ENCODE measurements around the gene PLXDC2. TPM values are rescaled to one million over a fixed set of nuclear protein-coding genes. Genes with fewer than 3 reads are reported as not detected.

Gene PLXDC2
- polyA plus RNA-seq, 1 of the 3 experiments (the other 2 are of a cell fraction), result 2.5 TPM

DNA sequence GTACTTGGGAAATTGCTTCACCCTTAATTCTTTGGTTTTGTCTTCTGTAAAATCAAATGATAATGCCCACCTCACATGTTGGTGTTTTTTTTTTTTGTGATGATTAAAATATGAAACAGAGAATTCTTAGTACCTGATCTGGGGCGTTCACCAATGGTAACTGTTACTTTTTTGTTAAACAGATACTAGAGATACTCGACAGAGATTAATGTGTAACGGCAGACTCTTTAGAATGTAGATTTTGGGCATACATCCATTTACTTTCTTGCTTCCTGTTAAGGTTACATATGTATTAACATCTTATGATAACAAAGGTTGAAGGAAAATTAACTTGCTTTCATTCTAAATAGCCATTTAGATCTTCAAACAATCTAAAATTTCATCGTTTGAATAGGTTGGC is 23.3 kb downstream of the PLXDC2 start:
- ChIA-PET POLR2A (no interaction called here), CTCF (no interaction called here)
- Histone ChIP-seq H3K4me3 (ENCODE audit: low read depth in 2 of 2, low read length in 1 of 2) (no peak overlapping the region), H4K20me1 (ENCODE audit: insufficient read depth) (no peaks in the 10 kb centered on the region), H3K36me3 (replicated peaks in 1 of 2; ENCODE audit: control insufficient read depth in 1 of 2, insufficient read depth in 2 of 2, low read length in 1 of 2) (no peaks in the 10 kb centered on the region), H3K27ac (ENCODE audit: low read depth in 2 of 2, low read length in 1 of 2) (no peak overlapping the region), H3K4me1 (ENCODE audit: control insufficient read depth in 1 of 2, insufficient read depth in 2 of 2, low read depth in 1 of 2, low read length in 1 of 2) (peaks cover 3 to 5% of the 10 kb centered on the region in 2 experiments; a peak in 2 of 4 replicates), H3K4me2 (no peak overlapping the region), H2AFZ (ENCODE audit: low read depth) (no peak overlapping the region), H3K27me3 (ENCODE audit: insufficient read depth) (no peaks in the 10 kb centered on the region), H3F3A (replicated peaks; ENCODE audit: insufficient read depth) (no peaks in the 10 kb centered on the region), H3K9ac (no peak overlapping the region), H3K9me3 (no peaks in the 10 kb centered on the region), H3K9me2 (no peaks in the 10 kb centered on the region), H3K79me2 (ENCODE audit: insufficient read depth) (no peaks in the 10 kb centered on the region)
- no peak for DNase-seq
- TF ChIP-seq, protein P1, sequence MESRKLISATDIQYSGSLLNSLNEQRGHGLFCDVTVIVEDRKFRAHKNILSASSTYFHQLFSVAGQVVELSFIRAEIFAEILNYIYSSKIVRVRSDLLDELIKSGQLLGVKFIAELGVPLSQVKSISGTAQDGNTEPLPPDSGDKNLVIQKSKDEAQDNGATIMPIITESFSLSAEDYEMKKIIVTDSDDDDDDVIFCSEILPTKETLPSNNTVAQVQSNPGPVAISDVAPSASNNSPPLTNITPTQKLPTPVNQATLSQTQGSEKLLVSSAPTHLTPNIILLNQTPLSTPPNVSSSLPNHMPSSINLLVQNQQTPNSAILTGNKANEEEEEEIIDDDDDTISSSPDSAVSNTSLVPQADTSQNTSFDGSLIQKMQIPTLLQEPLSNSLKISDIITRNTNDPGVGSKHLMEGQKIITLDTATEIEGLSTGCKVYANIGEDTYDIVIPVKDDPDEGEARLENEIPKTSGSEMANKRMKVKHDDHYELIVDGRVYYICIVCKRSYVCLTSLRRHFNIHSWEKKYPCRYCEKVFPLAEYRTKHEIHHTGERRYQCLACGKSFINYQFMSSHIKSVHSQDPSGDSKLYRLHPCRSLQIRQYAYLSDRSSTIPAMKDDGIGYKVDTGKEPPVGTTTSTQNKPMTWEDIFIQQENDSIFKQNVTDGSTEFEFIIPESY (IDR thresholded peaks at IDR 0.05; ENCODE audit: borderline replicate concordance, low read depth), result no peak
- no peak for TF ChIP-seq TEAD4 (IDR thresholded peaks at IDR 0.05; ENCODE audit: borderline replicate concordance, insufficient read depth)
- TF ChIP-seq, protein P2, sequence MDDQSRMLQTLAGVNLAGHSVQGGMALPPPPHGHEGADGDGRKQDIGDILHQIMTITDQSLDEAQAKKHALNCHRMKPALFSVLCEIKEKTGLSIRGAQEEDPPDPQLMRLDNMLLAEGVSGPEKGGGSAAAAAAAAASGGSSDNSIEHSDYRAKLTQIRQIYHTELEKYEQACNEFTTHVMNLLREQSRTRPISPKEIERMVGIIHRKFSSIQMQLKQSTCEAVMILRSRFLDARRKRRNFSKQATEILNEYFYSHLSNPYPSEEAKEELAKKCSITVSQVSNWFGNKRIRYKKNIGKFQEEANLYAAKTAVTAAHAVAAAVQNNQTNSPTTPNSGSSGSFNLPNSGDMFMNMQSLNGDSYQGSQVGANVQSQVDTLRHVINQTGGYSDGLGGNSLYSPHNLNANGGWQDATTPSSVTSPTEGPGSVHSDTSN (IDR thresholded peaks at IDR 0.05), result no peak
- TF ChIP-seq GATA2 (CRISPR knock-in tag; IDR thresholded peaks at IDR 0.05), result no peak
- TF ChIP-seq POLR2AphosphoS5 (IDR thresholded peaks at IDR 0.05; ENCODE audit: low read depth, low read length), result no peak
- 65% methylated on average over 4 of the region's 4 CpGs for WGBS (ENCODE audit: low lambda C conversion rate)

DNA sequence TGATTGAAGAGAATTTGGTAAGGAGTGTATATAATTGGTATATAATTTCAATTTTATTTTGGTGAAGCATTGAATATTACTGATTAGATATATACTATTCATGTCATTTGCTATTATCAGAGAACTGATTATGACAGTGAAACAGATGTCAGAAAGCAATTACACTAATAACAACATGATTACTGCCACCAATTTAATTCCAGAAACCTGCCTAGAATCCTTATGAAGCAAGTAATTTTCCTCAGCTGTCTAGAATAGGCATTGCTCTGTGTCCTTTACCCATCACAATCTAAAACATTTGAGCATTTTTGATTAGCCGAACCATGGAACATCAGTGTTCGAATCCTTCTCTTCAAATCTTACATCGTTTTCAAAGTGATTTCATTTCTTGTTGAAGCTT is 24.5 kb downstream of the PLXDC2 start:
- Histone ChIP-seq H3K9ac (no peak overlapping the region), H3K79me2 (ENCODE audit: insufficient read depth) (no peaks in the 10 kb centered on the region), H3K9me2 (no peaks in the 10 kb centered on the region), H3K9me3 (no peaks in the 10 kb centered on the region), H3K4me3 (ENCODE audit: low read depth in 2 of 2, low read length in 1 of 2) (no peak overlapping the region), H3K27me3 (ENCODE audit: insufficient read depth) (no peaks in the 10 kb centered on the region), H3K4me2 (no peak overlapping the region), H3F3A (replicated peaks; ENCODE audit: insufficient read depth) (no peaks in the 10 kb centered on the region), H4K20me1 (ENCODE audit: insufficient read depth) (no peaks in the 10 kb centered on the region), H3K36me3 (replicated peaks in 1 of 2; ENCODE audit: control insufficient read depth in 1 of 2, insufficient read depth in 2 of 2, low read length in 1 of 2) (no peaks in the 10 kb centered on the region), H2AFZ (ENCODE audit: low read depth) (no peak overlapping the region), H3K27ac (ENCODE audit: low read depth in 2 of 2, low read length in 1 of 2) (no peak overlapping the region), H3K4me1 (ENCODE audit: control insufficient read depth in 1 of 2, insufficient read depth in 2 of 2, low read depth in 1 of 2, low read length in 1 of 2) (peaks cover 3 to 5% of the 10 kb centered on the region in 2 experiments; a peak in 2 of 4 replicates)
- ChIA-PET POLR2A (no interaction called here), CTCF (no interaction called here)
- TF ChIP-seq, protein P3, sequence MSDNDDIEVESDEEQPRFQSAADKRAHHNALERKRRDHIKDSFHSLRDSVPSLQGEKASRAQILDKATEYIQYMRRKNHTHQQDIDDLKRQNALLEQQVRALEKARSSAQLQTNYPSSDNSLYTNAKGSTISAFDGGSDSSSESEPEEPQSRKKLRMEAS (IDR thresholded peaks at IDR 0.05; ENCODE audit: low read depth), result no peak
- no peak for TF ChIP-seq FOXM1 (IDR thresholded peaks at IDR 0.05; ENCODE audit: low read depth)
- TF ChIP-seq RAD21 (IDR thresholded peaks at IDR 0.05; ENCODE audit: low read length), result no peak
- TF ChIP-seq RCOR1 (IDR thresholded peaks at IDR 0.05; ENCODE audit: low read length), result no peak
- WGBS (ENCODE audit: low lambda C conversion rate), result 76% methylated on average over 3 of the region's 3 CpGs
- no peak for DNase-seq

Measured in SK-N-SH (cell line).